ENCODE measurements around the gene KIAA1328.

DNA sequence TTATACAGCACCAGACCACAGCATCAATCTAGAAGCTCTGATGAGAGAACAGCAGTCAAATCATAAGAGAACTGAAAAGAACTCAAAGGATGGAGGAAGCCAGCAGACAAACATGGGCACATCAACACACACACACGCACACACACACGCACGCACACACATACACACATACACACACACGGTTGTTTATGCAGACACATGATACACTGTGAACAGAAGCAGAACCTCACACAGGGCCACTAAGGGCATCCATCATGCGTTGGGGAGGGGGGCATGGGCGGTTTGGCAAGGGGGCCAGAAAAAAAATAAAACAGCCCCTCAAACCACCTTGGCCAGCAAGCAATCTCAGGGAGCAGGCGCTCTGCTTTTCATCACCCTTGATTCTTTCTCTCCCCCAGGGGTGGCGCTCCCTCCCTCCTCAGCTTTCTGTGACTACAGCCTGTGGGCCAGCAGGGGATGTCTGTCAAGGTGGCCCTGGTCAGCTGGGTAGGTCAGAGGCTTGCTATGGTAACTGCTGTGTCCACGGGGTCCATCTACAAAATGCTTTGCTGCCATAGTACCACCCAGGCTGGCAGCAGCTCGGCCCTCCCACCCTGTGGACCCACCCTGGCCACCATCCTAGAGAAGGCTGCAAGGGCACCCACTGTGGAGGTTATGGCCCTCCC is 418.7 kb downstream of the KIAA1328 start:
- no peak for TF ChIP-seq POLR2A (IDR thresholded peaks at IDR 0.05)
- TF ChIP-seq CTCF (IDR thresholded peaks at IDR 0.05), result no peak
- TF ChIP-seq EP300 (IDR thresholded peaks at IDR 0.05), result no peak
